PC-3 (cell line): ENCODE results near the gene ALX4. TPM values are rescaled to one million over a fixed set of nuclear protein-coding genes. Genes with fewer than 3 reads are reported as not detected.

Experiments
- ATAC-seq: fragments of 200-7000 bp; cut with Tn5 transposase; 2 replicates; pipeline ENCODE4 v1.9.1; 2020; ENCODE audit warnings: mild to moderate bottlenecking, moderate library complexity
- BruUV-seq: library from RNA; stranded (reverse); fragments of 400-500 nt; replicated peaks from 2 replicates; lab custom pipeline; 2021; lab: Mats Ljungman, UMichigan
- CTCF ChIA-PET: fragments of 300-600 bp; sonication (Branson Sonifier 250); formaldehyde crosslinking; loops from one replicate; lab custom pipeline; 2022; ENCODE audit warnings: antibody characterized with exemption; lab: Charles Lee
- POLR2A ChIA-PET: fragments of 300-600 bp; sonication (Branson Sonifier 250); formaldehyde crosslinking; loops from one replicate; lab custom pipeline; 2022; ENCODE audit warnings: antibody characterized with exemption; ENCODE audit not compliant: unreplicated experiment; lab: Charles Lee
- DNase-seq: peaks from one replicate; pipeline ENCODE4 v3.0.0-alpha.2; 2015
- H2AFZ ChIP-seq: fragments of 300-600 bp; sonication (generic); 2 replicates; pipeline ENCODE4 v1.6.0; 2016; ENCODE audit warnings: antibody characterized with exemption, low read length
- H3F3A ChIP-seq: fragments of 300-600 bp; sonication (generic); one replicate; pipeline ENCODE4 v1.6.0; 2017; ENCODE audit warnings: antibody characterized with exemption, low read length, control low read depth, mild to moderate bottlenecking; ENCODE audit not compliant: unreplicated experiment
- H3K27ac ChIP-seq: fragments of 300-600 bp; sonication (generic); 2 replicates; pipeline ENCODE4 v1.5.1; 2016; ENCODE audit warnings: mild to moderate bottlenecking, low read length
- H3K27me3 ChIP-seq: fragments of 300-600 bp; sonication (generic); 2 replicates; pipeline ENCODE4 v1.6.1; 2016; ENCODE audit warnings: low read length, mixed read lengths
- H3K36me3 ChIP-seq: fragments of 300-600 bp; sonication (generic); 2 replicates; pipeline ENCODE4 v1.6.1; 2016; ENCODE audit warnings: low read depth, mixed run types, low read length, mixed read lengths
- H3K4me1 ChIP-seq: fragments of 300-600 bp; sonication (generic); 2 replicates; pipeline ENCODE4 v1.5.1; 2016; ENCODE audit warnings: low read length; ENCODE audit not compliant: insufficient read depth
- H3K4me2 ChIP-seq: fragments of 300-600 bp; sonication (generic); 2 replicates; pipeline ENCODE4 v1.6.0; 2016; ENCODE audit warnings: low read length
- H3K4me3 ChIP-seq: fragments of 300-600 bp; sonication (generic); 2 replicates; pipeline ENCODE4 v1.5.1; 2016; ENCODE audit warnings: mild to moderate bottlenecking, low read length, mixed read lengths
- H3K79me2 ChIP-seq: fragments of 300-600 bp; sonication (generic); 2 replicates; pipeline ENCODE4 v1.6.1; 2017; ENCODE audit warnings: low read length, mixed read lengths
- H3K9ac ChIP-seq: fragments of 300-600 bp; sonication (generic); 2 replicates; pipeline ENCODE4 v1.6.0; 2016; ENCODE audit warnings: mild to moderate bottlenecking, low read length
- H3K9me2 ChIP-seq: fragments of 300-600 bp; sonication (generic); replicated peaks from 2 replicates; pipeline ENCODE4 v1.6.1; 2016; ENCODE audit warnings: mixed run types, low read length, mixed read lengths
- H3K9me3 ChIP-seq: fragments of 300-600 bp; sonication (generic); 2 replicates; pipeline ENCODE4 v1.6.1; 2016; ENCODE audit warnings: low read length, mixed read lengths
- H4K20me1 ChIP-seq: fragments of 300-600 bp; sonication (generic); 2 replicates; pipeline ENCODE4 v1.6.1; 2016; ENCODE audit warnings: low read length, mixed read lengths
- EZH2 ChIP-seq: fragments of 300-600 bp; sonication (generic); IDR thresholded peaks from one replicate; pipeline ENCODE4 v1.6.1; 2017; ENCODE audit warnings: antibody characterized with exemption, mild to moderate bottlenecking, low read length; ENCODE audit not compliant: unreplicated experiment
- EZH2phosphoT487 ChIP-seq: fragments of 300-600 bp; sonication (generic); IDR thresholded peaks from 2 replicates; pipeline ENCODE4 v1.6.1; 2018; ENCODE audit warnings: mild to moderate bottlenecking, antibody characterized with exemption, low read length, borderline replicate concordance
- intact Hi-C: fragments of 100-400 bp; cut with micrococcal nuclease; formaldehyde crosslinking; loops from 2 replicates; pipeline ENCODE4 v1.9.0; 2023
- total RNA-seq: library from RNA; depleted of rRNA; stranded (reverse); fragments of >200 nt; gene quantifications from 2 replicates; pipeline ENCODE4 v1.2.3, GENCODE V29; 2014
- TF ChIP-seq, protein P1 (sequence below): fragments of 300-600 bp; sonication (generic); conservative IDR thresholded peaks from 2 replicates; pipeline ENCODE4 v1.5.1; 2017; ENCODE audit warnings: antibody characterized with exemption, low read depth, mild to moderate bottlenecking, low read length

ALX4 gene
- total RNA-seq, 1 experiment from 2014 or later = not detected

- DNase-seq (no peak), ATAC-seq (no peak)
- Histone ChIP-seq H3K4me2 (no peak overlapping the region), H3K4me1 (no peaks in the 10 kb centered on the region), H3K9me3 (no peaks in the 10 kb centered on the region), H3K36me3 (no peaks in the 10 kb centered on the region), H3K27ac (no peak overlapping the region), H3K27me3 (peaks cover 23% of the 10 kb centered on the region), H3K79me2 (no peaks in the 10 kb centered on the region), H3F3A (no peaks in the 10 kb centered on the region), H3K9ac (no peak overlapping the region), H3K4me3 (no peak overlapping the region), H3K9me2 (no peaks in the 10 kb centered on the region), H4K20me1 (no peaks in the 10 kb centered on the region), H2AFZ (no peak overlapping the region)
- BruUV-seq = no TSS peak
- CTCF ChIA-PET = no interaction called here
- intact Hi-C loops = no loop called here
- TF ChIP-seq EZH2phosphoT487 = no peak
- TF ChIP-seq EZH2 = no peak
- TF ChIP-seq, protein P1, sequence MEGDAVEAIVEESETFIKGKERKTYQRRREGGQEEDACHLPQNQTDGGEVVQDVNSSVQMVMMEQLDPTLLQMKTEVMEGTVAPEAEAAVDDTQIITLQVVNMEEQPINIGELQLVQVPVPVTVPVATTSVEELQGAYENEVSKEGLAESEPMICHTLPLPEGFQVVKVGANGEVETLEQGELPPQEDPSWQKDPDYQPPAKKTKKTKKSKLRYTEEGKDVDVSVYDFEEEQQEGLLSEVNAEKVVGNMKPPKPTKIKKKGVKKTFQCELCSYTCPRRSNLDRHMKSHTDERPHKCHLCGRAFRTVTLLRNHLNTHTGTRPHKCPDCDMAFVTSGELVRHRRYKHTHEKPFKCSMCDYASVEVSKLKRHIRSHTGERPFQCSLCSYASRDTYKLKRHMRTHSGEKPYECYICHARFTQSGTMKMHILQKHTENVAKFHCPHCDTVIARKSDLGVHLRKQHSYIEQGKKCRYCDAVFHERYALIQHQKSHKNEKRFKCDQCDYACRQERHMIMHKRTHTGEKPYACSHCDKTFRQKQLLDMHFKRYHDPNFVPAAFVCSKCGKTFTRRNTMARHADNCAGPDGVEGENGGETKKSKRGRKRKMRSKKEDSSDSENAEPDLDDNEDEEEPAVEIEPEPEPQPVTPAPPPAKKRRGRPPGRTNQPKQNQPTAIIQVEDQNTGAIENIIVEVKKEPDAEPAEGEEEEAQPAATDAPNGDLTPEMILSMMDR = no peak
- POLR2A ChIA-PET = no interaction called here
Measured at GRCh38 chr11:44305470-44306051, 4.4 kb downstream of the ALX4 start.

DNA sequence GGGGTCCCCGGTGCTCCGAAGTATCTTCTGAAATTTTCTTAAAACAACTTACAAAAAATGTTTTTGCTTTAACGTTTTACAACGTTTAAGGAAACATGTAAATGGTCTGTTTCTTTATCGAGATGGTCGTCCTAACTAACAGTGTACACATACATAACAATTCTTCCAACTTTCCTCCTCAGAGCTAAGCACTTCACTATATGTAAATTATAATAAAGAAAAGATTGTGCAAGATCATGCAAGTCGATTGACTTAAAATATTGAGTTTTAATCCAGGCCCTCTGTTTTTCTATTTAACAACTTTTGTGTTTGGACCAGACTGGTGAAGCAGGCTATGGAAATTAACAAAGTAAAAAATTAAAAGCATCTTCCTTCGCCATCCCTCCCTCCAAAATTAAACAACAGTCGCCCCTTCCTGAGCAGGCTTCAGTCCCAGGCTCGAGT, 4.9 kb downstream of the ALX4 start:
- Histone ChIP-seq H3K4me3 (no peak overlapping the region), H3K4me2 (no peak overlapping the region), H3K36me3 (no peaks in the 10 kb centered on the region), H3K27ac (no peak overlapping the region), H3K9me2 (no peaks in the 10 kb centered on the region), H3K79me2 (no peaks in the 10 kb centered on the region), H3K9me3 (no peaks in the 10 kb centered on the region), H4K20me1 (no peaks in the 10 kb centered on the region), H3K9ac (no peak overlapping the region), H3K27me3 (peaks cover 18% of the 10 kb centered on the region), H2AFZ (no peak overlapping the region), H3F3A (no peaks in the 10 kb centered on the region), H3K4me1 (no peaks in the 10 kb centered on the region)
- no peak for ATAC-seq
- no peak for DNase-seq
- BruUV-seq = no TSS peak
- intact Hi-C loops = no loop called here
- ChIA-PET CTCF (no interaction called here), POLR2A (no interaction called here)
- TF ChIP-seq, protein P1 = no peak
- no peak for TF ChIP-seq EZH2
- no peak for TF ChIP-seq EZH2phosphoT487

- H3K9ac ChIP-seq = no peak overlapping the region
- no TSS peak for BruUV-seq
- H3K4me1 ChIP-seq = no peaks in the 10 kb centered on the region
- TF ChIP-seq, protein P1 = no peak
- no peak for TF ChIP-seq EZH2
- TF ChIP-seq EZH2phosphoT487 = no peak
- no peak overlapping the region for H3K27ac ChIP-seq
- ChIA-PET CTCF (no interaction called here), POLR2A (no interaction called here)
- ATAC-seq (no peak), DNase-seq (no peak)
- H3K4me3 ChIP-seq = no peak overlapping the region
- no peak overlapping the region for H3K4me2 ChIP-seq
- intact Hi-C loops = no loop called here
- no peaks in the 10 kb centered on the region for H3K9me3 ChIP-seq
- no peaks in the 10 kb centered on the region for H3K9me2 ChIP-seq
- no peaks in the 10 kb centered on the region for H3K36me3 ChIP-seq
- H4K20me1 ChIP-seq = no peaks in the 10 kb centered on the region
- H2AFZ ChIP-seq = no peak overlapping the region
- no peaks in the 10 kb centered on the region for H3F3A ChIP-seq
- H3K27me3 ChIP-seq = peaks cover 11% of the 10 kb centered on the region
- no peaks in the 10 kb centered on the region for H3K79me2 ChIP-seq
Measured at GRCh38 chr11:44304091-44305025, 5.6 kb downstream of the ALX4 start.
